MM.1S (cell line): ENCODE data around the gene SURF6.

Experiments used
- DNase-seq: peaks from one replicate; pipeline ENCODE4 v3.0.0-alpha.2; 2015
- H2AFZ ChIP-seq: fragments of 300-600 bp; sonication (generic); 2 replicates; pipeline ENCODE4 v1.6.0; 2016; ENCODE audit warnings: antibody characterized with exemption, low read length
- H3F3A ChIP-seq: fragments of 300-600 bp; sonication (generic); 2 replicates; pipeline ENCODE4 v1.6.1; 2016; ENCODE audit warnings: mild to moderate bottlenecking, antibody characterized with exemption, low read length, moderate library complexity, mixed read lengths; ENCODE audit not compliant: insufficient read depth
- H3K27ac ChIP-seq: fragments of 300-600 bp; sonication (generic); 2 replicates; pipeline ENCODE4 v1.5.1; 2016; ENCODE audit warnings: mild to moderate bottlenecking, low read length
- H3K27me3 ChIP-seq: fragments of 300-600 bp; sonication (generic); replicated peaks from 2 replicates; pipeline ENCODE4 v1.6.0; 2016; ENCODE audit warnings: low read length; ENCODE audit not compliant: insufficient read depth
- H3K36me3 ChIP-seq: fragments of 300-600 bp; sonication (generic); replicated peaks from 2 replicates; pipeline ENCODE4 v1.6.1; 2016; ENCODE audit warnings: mild to moderate bottlenecking, low read length, mixed read lengths; ENCODE audit not compliant: insufficient read depth
- H3K4me1 ChIP-seq: fragments of 300-600 bp; sonication (generic); 2 replicates; pipeline ENCODE4 v1.6.1; 2016; ENCODE audit warnings: low read length, mixed read lengths
- H3K4me2 ChIP-seq: fragments of 300-600 bp; sonication (generic); 2 replicates; pipeline ENCODE4 v1.6.0; 2016; ENCODE audit warnings: low read depth, low read length
- H3K4me3 ChIP-seq: fragments of 300-600 bp; sonication (generic); 2 replicates; pipeline ENCODE4 v1.5.1; 2016; ENCODE audit warnings: low read length, mixed read lengths
- H3K79me2 ChIP-seq: fragments of 300-600 bp; sonication (generic); 2 replicates; pipeline ENCODE4 v1.6.1; 2016; ENCODE audit warnings: mixed run types, low read length, mixed read lengths
- H3K9ac ChIP-seq: fragments of 300-600 bp; sonication (generic); 2 replicates; pipeline ENCODE4 v1.6.1; 2016; ENCODE audit warnings: low read length, mixed read lengths
- H3K9me2 ChIP-seq: fragments of 300-600 bp; sonication (generic); replicated peaks from 2 replicates; pipeline ENCODE4 v1.6.1; 2016; ENCODE audit warnings: mild to moderate bottlenecking, low read length, mixed read lengths; ENCODE audit not compliant: insufficient read depth
- H3K9me3 ChIP-seq: fragments of 300-600 bp; sonication (generic); replicated peaks from 2 replicates; pipeline ENCODE4 v1.6.1; 2016; ENCODE audit warnings: mild to moderate bottlenecking, low read length, mixed read lengths; ENCODE audit not compliant: insufficient read depth
- H4K20me1 ChIP-seq: fragments of 300-600 bp; sonication (generic); 2 replicates; pipeline ENCODE4 v1.6.1; 2016; ENCODE audit warnings: mild to moderate bottlenecking, low read length, moderate library complexity, mixed read lengths; ENCODE audit not compliant: insufficient read depth
- EZH2 ChIP-seq: fragments of 300-600 bp; sonication (generic); optimal IDR thresholded peaks from 2 replicates; pipeline ENCODE3; 2017; ENCODE audit warnings: low read depth, mild to moderate bottlenecking, antibody characterized with exemption, low read length, mixed read lengths
- EZH2phosphoT487 ChIP-seq: fragments of 300-600 bp; sonication (generic); IDR thresholded peaks from 2 replicates; pipeline ENCODE4 v1.6.1; 2018; ENCODE audit warnings: antibody characterized with exemption, low read length
- TF ChIP-seq, protein P1 (sequence below): fragments of 300-600 bp; sonication (generic); IDR thresholded peaks from 2 replicates; pipeline ENCODE4 v1.5.1; 2016; ENCODE audit warnings: antibody characterized with exemption, low read length, mixed read lengths

Gene SURF6

DNA sequence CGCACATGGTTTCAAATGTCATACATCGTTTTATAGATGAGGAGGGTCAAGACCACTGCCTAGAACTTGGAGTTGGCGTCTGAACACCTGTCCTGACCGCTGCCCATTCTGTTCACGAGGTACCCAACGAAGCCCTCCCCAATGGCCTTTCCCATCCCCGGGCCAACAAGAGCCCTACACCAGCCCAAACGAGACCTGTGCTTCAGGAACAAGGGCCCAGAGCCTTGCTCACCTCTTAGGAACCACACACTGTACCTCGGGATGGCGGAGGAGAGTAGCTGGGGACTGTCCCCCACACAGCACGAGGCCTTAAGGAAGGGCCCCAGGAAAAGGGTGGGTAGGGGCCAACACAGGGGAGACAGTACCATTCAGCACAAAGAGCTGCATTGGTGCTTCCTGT lies 3.0 kb downstream of the SURF6 start:
- 0 out of 2 replicates have a peak, but pooled peaks cover 4% of the 10 kb centered on the region for H3K4me1 ChIP-seq
- TF ChIP-seq, protein P1, sequence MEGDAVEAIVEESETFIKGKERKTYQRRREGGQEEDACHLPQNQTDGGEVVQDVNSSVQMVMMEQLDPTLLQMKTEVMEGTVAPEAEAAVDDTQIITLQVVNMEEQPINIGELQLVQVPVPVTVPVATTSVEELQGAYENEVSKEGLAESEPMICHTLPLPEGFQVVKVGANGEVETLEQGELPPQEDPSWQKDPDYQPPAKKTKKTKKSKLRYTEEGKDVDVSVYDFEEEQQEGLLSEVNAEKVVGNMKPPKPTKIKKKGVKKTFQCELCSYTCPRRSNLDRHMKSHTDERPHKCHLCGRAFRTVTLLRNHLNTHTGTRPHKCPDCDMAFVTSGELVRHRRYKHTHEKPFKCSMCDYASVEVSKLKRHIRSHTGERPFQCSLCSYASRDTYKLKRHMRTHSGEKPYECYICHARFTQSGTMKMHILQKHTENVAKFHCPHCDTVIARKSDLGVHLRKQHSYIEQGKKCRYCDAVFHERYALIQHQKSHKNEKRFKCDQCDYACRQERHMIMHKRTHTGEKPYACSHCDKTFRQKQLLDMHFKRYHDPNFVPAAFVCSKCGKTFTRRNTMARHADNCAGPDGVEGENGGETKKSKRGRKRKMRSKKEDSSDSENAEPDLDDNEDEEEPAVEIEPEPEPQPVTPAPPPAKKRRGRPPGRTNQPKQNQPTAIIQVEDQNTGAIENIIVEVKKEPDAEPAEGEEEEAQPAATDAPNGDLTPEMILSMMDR = no peak
- TF ChIP-seq EZH2 (no peak), EZH2phosphoT487 (no peak)
- peaks cover 10% of the 10 kb centered on the region; the same call in 1 of the 2 replicates for H3F3A ChIP-seq
- 0 out of 2 replicates have a peak, but pooled peaks cover under 1% of the 10 kb centered on the region for H3K27me3 ChIP-seq
- H3K27ac ChIP-seq = no peak overlapping the region
- peaks cover 19% of the 10 kb centered on the region for H3K79me2 ChIP-seq
- no peak overlapping the region for H3K9ac ChIP-seq
- no peak overlapping the region for H3K4me2 ChIP-seq
- peaks cover 13% of the 10 kb centered on the region for H3K36me3 ChIP-seq
- H2AFZ ChIP-seq = no peak overlapping the region
- H3K9me3 ChIP-seq = no peaks in the 10 kb centered on the region
- no peaks in the 10 kb centered on the region for H3K9me2 ChIP-seq
- DNase-seq = no peak
- H3K4me3 ChIP-seq = no peak overlapping the region
- no peaks in the 10 kb centered on the region for H4K20me1 ChIP-seq

DNA sequence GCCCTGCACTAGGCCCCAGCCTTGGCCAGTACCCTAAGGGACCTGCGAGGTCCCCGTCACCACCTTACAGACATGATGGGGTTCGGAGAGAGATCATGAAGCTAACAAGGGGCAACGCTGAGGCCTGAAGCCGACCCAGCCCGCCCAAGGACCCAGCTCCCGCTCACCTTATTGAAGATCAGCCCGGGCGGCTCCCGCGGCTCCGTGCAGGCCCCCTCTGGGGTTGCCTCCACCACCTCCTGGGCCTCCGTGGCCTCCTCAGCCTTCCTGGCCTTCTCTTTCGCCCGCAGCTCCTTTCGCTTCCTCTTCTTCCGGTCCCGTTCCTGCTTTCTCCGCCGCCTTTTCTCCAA lies 3.6 kb downstream of the SURF6 start:
- no peak overlapping the region for H3K4me2 ChIP-seq

DNA sequence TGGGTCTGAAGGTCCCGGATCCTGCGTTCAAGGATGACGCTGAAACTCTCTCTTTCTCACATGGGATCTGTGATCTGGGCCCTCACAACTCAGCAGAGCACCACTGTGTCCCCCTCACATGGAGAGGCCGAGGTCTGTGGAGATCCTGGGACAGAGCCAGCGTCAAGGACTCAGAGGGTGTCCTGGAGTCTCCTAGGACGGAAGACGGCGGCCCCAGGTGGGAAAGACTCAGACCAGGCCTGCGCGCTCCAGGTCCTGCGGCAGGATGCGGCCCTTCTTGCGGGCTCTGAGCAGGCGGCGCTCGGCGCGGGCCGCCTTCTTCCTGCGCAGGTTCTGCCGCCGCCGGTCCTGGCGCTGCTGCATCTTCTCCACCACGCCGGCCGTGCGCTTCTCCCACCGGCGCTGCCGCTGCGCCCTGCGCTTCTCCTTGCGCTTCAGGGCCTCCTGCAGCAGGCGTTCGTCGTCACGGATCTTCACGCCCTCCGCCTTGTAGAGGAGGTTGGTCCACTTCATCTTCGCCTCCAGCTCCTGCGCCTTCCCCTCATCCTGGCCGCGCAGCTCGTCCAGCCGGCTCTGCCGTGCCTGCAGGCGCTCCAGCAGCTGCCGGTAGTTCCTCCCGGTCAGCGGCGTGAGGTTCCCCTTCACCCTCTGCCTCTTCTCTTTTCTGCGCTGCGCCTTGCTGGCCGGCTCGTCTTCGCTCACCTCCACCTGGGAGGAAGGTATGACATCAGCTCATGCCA lies 4.2 kb downstream of the SURF6 start:
- Histone ChIP-seq H3K9me2 (no peaks in the 10 kb centered on the region), H3K4me3 (no peak overlapping the region), H3K9ac (no peak overlapping the region), H3F3A (0 out of 2 replicates have a peak, but pooled peaks cover 4% of the 10 kb centered on the region), H3K79me2 (peaks cover 19% of the 10 kb centered on the region), H3K36me3 (peaks cover 13% of the 10 kb centered on the region), H3K9me3 (no peaks in the 10 kb centered on the region), H2AFZ (no peak overlapping the region), H3K4me2 (no peak overlapping the region), H3K27ac (no peak overlapping the region), H3K27me3 (peaks cover 11% of the 10 kb centered on the region), H3K4me1 (0 out of 2 replicates have a peak, but pooled peaks cover 4% of the 10 kb centered on the region), H4K20me1 (no peaks in the 10 kb centered on the region)
- TF ChIP-seq EZH2phosphoT487 (no peak), EZH2 (no peak)
- TF ChIP-seq, protein P1 = no peak
- no peak for DNase-seq

More for the DNA sequence above, 3.6 kb downstream of the SURF6 start:
- TF ChIP-seq EZH2phosphoT487 (no peak), EZH2 (no peak)
- TF ChIP-seq, protein P1 = no peak
- no peak for DNase-seq
- no peak overlapping the region for H2AFZ ChIP-seq
- peaks cover 19% of the 10 kb centered on the region for H3K79me2 ChIP-seq
- H3F3A ChIP-seq = peaks cover 6% of the 10 kb centered on the region; the same call in 1 of the 2 replicates
- H3K9me2 ChIP-seq = no peaks in the 10 kb centered on the region
- H3K9me3 ChIP-seq = no peaks in the 10 kb centered on the region
- H3K9ac ChIP-seq = no peak overlapping the region
- H3K36me3 ChIP-seq = peaks cover 13% of the 10 kb centered on the region
- H4K20me1 ChIP-seq = no peaks in the 10 kb centered on the region
- no peak overlapping the region for H3K27ac ChIP-seq
- 0 out of 2 replicates have a peak, but pooled peaks cover 4% of the 10 kb centered on the region for H3K4me1 ChIP-seq
- no peak overlapping the region for H3K4me3 ChIP-seq
- peaks cover 7% of the 10 kb centered on the region for H3K27me3 ChIP-seq
